ENCODE data around the gene MT1B.
A peak's percentile ranks its signal among the peaks of the same experiment; 100 is the strongest.

Gene MT1B

DNA sequence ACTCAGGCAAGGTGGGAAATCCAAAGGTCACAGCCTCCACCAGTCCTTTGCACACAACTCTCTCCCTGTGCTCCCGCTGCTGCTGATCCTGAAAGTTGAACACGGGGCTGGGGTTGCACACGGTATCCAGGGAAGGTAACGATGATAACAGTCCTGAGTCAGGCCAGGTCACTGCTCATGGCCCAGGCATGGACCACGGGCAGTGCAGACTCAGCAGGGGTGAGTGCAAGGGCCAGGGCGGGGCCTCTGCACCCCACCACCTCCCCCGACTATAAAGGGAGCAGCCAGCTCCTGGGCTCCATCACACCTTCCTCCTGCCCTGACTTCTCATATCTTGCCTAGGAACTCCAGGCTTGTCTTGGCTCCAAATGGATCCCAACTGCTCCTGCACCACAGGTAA lies at the start of gene MT1B:
Gene MT1B, plus strand, starts transcription at position 301 of the 400 bp plus-strand sequence. Its CDS starts 68 bp downstream, at position 369.
- DNase-seq, result no peak

DNA sequence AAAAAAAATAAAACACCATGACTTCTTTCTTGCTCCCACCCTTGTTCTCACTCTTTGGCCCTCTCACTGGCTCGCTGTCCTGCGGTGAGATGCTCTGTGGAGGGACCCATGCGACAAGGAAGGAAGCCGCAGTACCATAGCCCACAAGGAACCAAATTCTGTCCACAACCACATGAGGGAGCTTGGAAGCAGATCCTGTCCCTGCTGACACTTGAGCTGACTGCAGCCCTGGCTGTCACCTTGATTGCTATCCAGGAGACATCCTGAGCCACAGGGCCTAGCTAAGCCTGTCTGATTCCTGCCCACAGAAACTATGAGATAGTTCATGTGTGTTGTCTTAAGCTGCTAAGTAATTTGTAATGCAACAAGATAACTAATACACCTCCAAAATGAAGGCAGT lies 48.1 kb upstream of the MT1B start:
- no peak for DNase-seq

DNA sequence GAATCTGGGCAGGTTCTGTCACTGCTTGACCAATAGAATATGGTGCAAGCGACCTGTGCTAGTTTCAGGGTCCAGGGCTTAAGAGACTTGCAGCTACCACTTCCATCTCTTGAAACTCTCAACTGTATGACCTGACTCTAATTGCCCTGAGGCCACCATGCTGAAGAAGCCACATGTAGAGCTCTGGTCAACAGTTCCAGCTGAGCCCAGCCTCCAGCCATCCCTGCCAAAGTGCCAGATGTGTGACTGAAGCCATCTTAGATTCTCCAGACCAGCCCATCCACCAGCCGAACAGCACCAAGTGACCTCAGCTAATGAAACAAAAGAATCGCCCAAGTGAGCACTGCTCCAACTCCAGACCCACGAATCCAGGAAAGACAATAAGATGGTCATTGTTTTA lies 46.7 kb upstream of the MT1B start:
- DNase-seq, result no peak

DNA sequence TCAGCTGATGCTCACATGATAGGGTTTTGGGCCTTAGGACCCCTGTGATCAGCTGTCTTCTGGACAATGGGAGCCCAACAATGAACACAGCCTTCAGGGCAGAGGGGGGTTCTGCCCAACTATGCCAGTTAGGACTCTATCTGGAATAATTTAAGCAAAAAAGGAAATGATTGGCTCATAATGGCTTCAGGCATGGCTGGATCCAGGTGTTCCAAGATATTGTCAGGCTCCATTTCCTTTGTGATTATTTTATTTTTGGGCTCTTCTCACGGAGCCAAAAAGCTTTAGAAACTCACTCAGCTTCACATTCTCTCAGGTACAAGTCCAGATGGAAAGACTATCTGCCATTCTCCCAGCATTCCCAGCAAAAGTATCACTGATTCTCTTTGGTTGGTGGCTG lies 46.2 kb upstream of the MT1B start:
- DNase-seq, result no peak

DNA sequence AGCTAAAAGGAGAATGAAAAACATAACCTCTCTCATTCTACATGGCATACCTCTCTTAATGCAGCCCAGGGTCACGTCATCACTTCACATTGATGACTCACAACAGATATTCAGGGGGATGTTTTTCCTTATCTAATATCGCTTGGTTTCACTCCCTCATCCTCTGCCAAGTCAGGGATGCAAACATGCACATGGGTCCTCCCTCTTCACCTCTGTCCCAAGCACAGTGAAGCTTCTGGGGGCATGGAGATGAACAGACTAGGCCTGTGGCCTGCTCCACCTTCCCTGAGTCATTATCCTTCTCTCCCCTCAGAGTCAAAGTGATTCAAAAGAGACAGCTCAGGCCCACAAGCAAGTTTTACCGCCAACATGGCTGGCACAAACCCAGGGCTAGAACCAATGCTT lies 45.6 kb upstream of the MT1B start:
- DNase-seq, result no peak

DNA sequence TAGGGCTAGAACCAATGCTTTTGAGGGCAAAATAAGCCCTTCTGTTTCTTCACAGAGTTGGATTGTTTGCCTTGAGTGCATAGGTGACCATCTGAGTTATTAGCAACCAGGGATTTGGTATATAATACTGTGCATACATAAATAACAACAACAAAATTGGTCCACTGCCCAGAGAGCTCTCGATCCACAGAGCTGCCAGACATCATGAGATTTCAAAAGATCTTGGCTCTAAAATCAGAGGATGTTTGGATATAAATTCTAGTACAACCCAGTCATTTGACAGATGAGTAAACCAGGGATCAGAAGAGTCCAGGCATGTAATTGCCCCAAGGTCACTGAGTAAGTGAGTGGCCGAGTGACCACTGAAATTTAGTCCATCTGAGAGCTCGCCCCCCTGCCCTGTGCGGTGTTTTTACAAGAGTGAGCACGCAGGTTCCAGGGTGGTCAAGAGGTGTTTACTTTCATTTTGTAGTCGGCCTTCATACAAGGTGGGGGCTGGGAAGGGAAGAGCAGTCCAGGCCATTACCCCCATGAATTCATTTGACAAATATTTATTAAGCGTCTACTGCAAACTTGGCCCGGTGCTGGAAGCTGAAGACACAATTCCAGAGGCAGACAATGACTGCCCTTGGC lies 45.1 kb upstream of the MT1B start:
- no peak for DNase-seq

DNA sequence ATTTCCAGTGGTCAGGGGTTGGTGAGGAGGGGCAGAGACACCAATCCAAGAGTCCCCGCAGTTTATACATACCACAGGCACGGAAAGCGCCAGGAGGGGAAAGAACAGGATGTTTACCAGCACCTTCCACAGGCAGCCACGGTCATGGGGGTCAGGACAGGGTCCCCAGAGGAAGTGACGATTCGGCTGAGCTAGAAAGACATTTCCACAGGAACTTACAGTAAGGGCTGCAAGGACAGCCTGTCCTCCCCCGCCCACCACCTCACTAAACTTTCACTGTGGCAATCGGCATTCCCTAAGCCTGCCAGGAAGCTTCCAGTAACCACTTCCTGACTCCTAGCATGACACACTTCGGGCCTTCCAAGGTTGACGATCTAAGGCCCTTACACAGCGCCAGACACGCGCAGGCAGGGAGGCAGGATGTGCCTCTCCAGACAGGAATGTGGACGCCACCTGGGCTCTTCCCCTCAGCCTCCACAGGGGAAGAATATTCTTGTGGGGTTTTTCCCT lies 44.5 kb upstream of the MT1B start:
- no peak for DNase-seq

DNA sequence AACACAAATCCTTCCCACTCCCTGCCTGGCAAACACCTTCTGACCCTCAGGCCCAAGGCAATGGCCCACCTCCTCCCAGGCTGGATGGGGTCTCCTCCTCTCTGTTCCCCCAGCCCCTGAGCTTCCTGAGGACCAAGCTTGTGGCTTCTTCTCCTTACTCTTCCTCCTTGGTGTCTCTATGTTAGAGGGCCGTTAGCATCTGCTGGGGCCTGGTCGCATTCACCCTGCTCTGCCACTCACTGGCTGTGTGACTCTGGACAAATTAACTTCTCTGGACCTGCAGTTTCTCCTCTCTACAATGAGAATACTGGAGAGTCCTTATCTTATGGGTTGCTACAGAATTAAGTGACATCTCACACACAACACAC lies 44.0 kb upstream of the MT1B start:
- no peak for DNase-seq

DNA sequence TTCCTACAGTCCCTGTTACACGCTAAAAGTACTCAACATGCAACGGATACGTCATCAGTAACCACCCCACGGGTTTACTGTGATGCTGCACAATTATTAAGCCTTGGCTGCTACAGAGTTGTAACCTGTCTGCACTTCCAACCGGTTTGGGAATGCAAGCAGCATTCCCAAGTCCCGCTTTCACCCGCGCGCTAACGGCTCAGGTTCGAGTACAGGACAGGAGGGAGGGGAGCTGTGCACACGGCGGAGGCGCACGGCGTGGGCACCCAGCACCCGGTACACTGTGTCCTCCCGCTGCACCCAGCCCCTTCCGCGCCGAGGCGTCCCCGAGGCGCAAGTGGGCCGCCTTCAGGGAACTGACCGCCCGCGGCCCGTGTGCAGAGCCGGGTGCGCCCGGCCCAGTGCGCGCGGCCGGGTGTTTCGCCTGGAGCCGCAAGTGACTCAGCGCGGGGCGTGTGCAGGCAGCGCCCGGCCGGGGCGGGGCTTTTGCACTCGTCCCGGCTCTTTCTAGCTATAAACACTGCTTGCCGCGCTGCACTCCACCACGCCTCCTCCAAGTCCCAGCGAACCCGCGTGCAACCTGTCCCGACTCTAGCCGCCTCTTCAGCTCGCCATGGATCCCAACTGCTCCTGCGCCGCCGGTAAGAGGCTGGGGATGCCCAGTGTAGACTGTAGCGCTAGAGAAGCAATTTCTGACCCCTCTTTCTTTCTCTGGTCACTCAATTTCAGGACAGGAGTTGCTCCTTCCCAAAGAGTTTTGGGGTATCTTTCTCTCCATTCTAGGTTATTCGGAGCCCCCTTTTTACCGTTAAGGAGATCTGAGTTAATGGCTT lies 43.4 kb upstream of the MT1B start, which contains the start of gene MT2A:
Gene MT2A, plus strand, starts transcription at position 542 of the 833 bp plus-strand sequence. Its CDS starts 72 bp downstream, at position 614.
- peak; percentile 95 for DNase-seq

DNA sequence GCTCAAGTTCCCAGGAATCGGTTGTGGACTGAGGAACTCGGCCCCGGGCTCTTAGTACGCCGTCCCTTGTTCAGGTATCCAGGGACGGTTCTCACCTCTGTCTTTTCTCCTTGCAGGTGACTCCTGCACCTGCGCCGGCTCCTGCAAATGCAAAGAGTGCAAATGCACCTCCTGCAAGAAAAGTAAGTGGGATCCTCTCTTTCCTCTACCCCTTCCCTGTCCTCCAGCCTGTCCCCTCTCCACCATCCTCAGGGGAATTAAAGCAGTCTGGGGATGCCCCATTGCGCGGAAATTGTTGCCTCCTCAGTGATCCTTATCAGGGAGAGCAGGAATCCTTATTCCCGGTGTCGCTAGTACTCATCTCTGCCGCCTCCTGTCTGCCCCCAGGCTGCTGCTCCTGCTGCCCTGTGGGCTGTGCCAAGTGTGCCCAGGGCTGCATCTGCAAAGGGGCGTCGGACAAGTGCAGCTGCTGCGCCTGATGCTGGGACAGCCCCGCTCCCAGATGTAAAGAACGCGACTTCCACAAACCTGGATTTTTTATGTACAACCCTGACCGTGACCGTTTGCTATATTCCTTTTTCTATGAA lies 42.7 kb upstream of the MT1B start:
- no peak for DNase-seq

DNA sequence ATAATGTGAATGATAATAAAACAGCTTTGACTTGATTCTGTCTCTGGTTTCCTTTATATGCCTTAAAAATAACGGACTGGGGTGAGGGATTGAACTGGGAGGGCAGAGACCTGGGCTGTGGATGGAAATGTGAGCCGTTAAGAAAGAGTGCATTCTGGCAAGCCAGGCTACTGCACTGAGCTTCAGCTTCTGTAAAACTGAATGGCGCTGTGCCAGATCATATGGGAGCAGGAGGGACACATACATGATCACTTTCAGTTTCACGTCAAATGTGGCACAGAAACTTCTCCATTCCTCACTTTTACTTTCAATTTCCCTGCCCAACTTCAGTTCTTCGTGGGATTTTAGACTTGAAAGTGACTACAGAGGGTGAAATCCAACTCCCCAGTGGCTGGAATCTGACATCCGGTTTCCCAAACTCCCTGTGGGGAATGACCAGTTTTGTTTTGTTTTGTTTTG lies 42.2 kb upstream of the MT1B start:
- DNase-seq, result no peak

DNA sequence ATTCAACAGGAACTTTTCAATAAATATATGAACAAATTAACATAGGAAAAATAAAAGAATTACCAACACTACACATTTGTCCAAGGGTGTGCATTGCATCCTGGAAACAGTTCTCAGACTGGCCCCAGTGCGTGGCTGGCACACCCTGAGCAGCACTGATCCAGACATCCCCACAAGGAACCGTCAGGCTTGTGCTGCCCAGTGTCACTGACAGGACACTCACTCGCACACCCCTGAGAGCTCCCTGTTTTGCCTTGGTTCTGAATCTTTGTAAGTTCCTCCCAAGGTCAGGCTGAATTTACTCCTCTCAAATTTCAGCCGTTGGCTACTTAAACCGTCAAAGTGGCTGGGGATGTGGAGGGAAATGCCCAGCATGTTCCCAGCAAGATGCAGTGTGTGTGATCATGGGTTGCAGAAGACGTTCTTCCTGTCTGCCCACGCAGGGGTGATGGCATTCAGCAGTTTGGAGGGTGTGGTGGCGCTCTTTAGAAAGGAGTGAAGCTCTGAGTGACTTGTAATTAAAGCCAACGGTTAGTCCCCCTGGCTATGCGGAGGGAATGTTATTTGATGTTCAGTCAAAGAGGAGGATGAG lies 41.6 kb upstream of the MT1B start:
- DNase-seq, result no peak

DNA sequence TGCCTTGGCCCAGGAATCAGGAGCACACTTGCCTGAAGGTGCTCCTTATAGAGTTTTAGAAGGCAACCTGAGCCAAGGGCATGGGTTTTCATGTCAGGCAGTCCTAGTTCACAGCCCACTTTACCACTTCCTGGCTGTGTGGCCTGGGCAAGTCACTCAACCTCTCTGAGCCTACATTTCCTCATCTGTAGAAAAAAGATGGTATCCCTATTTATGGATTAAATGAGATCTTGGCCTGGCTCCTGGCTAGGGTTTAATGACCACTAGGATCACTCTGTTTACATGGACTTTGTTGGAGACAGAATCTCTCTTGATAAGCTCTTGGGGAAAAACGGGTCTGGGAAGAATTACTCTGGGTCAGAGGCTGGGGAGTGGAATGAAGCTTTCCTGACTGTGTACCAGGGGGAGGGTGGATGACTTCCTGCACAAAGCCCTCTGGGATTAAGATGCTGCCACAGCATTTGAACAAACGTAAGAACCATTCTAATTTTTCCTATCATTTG lies 41.0 kb upstream of the MT1B start:
- DNase-seq, result no peak

DNA sequence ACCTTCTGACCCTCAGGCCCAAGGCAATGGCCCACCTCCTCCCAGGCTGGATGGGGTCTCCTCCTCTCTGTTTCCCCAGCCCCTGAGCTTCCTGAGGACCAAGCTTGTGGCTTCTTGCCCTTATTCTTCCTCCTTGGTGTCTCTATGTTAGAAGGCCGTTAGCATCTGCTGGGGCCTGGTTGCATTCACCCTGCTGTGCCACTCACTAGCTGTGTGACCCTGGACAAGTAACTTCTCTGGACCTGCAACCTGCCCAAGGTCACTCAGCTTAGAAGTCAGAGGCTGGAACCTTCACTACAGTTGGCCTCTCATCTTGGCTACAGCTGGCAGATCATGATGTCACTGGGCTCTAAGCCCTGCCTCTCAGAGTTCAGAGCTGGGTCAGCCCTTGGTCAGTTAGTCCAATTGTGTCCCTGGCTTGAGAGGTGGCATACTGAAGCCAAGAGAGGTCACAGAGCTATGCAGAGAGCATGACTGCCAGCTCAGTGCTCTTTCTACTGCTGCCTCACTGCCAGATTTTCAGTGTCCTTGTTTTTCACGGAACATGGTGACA lies 40.3 kb upstream of the MT1B start:
- no peak for DNase-seq

DNA sequence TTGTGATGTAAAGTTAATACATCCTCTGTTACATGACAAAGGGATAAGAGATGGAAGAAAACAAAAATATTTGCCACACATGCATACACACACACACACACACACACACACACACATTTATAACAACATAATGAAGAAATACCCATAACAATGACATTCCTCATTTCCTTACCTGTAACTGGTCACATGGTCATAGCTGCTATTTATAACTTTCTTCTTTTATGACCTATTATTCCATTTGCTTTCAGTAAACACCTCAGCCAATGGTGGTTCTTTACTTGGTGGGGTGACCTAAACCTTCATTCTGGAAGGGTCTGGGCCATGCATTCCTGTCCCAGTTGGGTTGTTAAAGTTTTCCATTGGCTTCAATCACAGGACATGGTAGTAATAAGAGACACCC lies 38.0 kb upstream of the MT1B start:
- no peak for DNase-seq

DNA sequence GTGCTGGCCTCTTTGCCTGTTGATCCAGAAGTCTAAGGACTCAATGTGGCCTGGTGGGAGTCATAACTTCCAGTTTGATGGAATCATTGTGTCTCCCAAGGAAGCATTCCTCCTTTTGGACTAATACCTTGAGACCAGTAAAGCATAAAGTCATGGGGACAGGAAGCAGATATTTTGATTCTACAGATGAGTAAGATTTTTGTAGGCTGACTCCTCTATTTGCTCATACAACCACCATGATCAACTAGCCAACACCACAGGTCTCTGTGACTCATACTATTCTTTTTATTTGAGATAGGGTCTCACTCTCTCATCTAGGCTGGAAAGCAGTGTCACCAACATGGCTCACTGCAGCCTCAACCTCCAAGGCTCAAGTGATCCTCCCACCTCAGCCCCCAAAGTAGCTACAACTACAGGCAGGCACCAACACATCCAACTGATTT lies 37.1 kb upstream of the MT1B start:
- DNase-seq, result no peak

DNA sequence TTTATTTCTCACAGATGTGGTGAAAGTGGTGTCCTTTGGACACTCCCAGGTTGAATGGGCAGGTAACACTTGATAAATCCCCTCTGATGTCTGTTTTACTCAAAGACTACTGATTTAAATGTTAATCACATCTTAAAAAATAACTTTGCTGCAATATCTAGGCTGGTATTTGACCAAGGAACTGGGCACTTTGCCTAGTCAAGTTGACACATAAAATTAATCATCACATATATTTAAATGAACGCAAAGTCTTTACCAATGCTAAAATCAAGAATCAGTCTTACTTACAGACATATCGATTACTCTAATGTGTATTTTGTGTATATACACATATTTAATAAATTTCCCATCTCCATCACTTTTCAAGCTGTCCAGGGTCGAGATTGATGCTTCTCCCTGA lies 36.3 kb upstream of the MT1B start:
- no peak for DNase-seq

DNA sequence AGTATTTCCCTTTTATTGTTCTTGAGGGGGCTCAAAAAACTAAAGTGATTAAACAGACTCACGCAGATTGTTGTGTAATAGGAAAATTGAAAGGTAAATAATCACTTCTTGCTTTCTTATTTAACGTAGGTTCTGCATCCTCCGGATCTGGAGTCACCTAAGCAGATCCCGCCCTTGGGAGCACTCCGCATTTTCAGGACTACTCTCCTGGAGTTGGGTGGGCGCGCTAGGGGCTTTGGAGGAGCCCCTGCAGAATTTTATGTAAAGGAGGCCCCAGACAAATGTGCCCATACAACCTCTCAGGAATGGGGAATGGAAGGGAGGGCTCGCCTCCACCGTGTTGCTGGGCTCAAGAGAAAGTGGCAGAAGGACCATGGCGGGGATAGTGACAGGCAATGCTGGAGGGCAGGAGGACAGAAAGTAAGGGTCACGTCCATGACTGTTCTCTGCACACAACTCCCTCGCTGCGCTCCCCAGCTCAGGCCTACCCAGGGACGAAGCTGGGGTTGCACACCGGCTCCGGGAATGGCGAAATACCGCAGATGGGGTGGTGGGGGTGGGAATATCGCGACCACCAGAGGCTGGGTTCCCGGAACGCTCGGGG lies 35.0 kb upstream of the MT1B start:
- DNase-seq, result no peak

DNA sequence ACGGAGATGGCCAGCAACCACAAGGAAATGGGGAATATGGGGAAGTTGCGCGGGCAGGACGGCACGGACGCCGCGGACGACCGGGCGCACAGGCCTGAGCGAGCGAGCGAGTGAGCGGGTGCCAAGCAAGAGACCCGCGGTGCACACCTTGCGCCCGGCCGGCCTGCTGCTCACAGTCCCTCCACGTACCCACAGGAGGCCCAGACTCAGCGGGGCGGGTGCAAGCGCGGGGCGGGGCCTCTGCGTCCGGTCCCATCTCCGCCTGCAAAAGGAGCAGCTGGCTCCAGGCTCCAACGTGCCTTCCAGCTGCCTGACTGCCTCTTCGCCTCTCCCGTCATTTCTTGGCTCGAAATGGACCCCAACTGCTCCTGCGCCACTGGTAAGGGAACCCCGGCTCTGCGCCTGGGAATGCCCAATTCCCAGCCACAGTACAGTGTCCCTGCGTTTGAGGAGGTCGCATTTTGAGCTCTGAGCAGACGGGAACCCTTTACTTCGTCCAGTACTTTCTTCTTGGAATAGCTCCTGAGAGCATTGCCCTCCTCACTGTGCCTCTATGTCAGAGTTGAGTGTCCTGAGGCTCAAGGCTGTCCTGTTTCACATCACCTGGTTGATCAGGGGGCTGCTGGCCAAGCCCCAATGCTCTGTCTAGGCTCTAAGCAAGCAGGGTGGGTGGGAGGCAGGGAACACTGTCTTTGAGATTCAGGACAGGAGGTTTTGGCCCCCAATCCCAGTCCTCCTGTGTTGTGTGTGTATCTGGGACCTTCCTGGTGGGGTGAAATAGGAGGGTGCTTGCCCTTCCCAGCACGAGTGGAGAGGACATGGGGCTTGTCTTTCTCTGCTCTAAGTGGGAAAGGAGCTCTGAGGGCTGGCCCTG lies 34.2 kb upstream of the MT1B start:
- no peak for DNase-seq

DNA sequence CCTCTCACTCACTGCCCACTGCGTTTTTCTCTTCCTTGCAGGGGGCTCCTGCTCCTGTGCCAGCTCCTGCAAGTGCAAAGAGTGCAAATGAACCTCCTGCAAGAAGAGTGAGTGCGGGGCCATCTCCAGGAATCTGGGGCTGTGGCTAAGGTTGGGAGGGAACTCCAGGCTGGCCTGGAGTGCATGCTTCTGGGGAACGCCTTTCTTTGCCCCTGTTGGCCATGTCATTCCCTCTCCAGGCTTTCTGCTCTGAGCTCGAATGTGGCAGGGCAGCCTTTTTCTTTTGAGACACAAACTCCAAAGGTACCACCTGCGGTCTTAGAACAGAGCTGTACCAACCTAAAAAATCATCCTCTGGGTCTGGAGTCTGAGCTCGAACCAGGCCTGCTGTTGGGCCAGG lies 33.5 kb upstream of the MT1B start:
- DNase-seq, result no peak

DNA sequence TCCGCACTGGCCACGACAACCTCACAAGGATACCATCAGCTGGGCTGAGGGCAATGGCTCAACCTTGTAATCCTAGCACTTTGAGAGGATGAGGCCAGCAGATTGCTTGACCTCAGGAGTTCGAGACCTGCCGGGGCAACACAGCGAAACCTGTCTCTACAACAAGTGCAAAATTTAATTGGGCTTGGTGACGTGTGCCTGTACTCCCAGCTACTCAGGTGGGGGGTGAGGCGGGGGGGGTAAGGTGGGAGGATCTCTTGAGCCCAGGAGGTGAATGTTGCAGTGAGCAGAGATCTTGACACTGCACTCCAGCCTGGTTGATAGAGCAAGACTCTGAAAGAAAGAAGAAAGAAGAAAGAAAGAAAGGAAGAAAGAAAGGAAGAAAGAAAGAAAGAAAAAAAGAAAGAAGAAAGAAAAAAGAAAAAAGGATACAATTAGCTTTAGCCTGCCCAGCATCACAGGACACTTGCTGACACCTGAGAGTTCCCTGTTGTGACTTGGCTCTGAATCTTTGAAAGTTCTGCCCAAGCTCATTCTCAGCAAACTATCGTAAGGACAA lies 31.3 kb upstream of the MT1B start:
- no peak for DNase-seq

Data from NCI-H774 (cell line).